Endodermal cell (in vitro differentiated cells): Measurements from ENCODE around the gene FES. TPM values are rescaled to one million over a fixed set of nuclear protein-coding genes. Genes with fewer than 3 reads are reported as not detected.

ENCODE experiments used
- DNase-seq: peaks from one replicate; pipeline ENCODE4 v3.0.0-alpha.2; 2017
- H3K27ac ChIP-seq: 2 replicates; pipeline ENCODE4 v1.5.1; 2013; ENCODE audit warnings: mild to moderate bottlenecking, low read depth, low read length, moderate library complexity
- H3K27me3 ChIP-seq: 2 replicates; pipeline ENCODE4 v1.6.1; 2013; ENCODE audit warnings: mild to moderate bottlenecking, low read length, moderate library complexity; ENCODE audit not compliant: insufficient read depth, control insufficient read depth, poor library complexity, severe bottlenecking
- H3K36me3 ChIP-seq: 2 replicates; pipeline ENCODE4 v1.7.0; 2013; ENCODE audit warnings: mild to moderate bottlenecking, low read length, moderate library complexity; ENCODE audit not compliant: control insufficient read depth, insufficient read depth
- H3K4me1 ChIP-seq: one replicate; pipeline ENCODE4 v1.7.0; 2013; ENCODE audit warnings: low read length; ENCODE audit not compliant: control insufficient read depth, insufficient read depth
- H3K4me3 ChIP-seq: 2 replicates; pipeline ENCODE4 v1.5.1; 2013; ENCODE audit warnings: mild to moderate bottlenecking, low read length, moderate library complexity
- H3K9ac ChIP-seq: 2 replicates; pipeline ENCODE4 v1.6.1; 2013; ENCODE audit warnings: mild to moderate bottlenecking, low read length, moderate library complexity; ENCODE audit not compliant: poor library complexity, severe bottlenecking; ENCODE audit errors: extremely low read depth
- H3K9me3 ChIP-seq: 2 replicates; pipeline ENCODE4 v1.6.1; 2013; ENCODE audit warnings: mild to moderate bottlenecking, low read length, moderate library complexity; ENCODE audit not compliant: control insufficient read depth
- H3K27ac Mint-ChIP-seq: 2 replicates; pipeline ENCODE4 v1.8.0; 2020; ENCODE audit warnings: mixed read lengths
- H3K27me3 Mint-ChIP-seq: 2 replicates; pipeline ENCODE4 v1.8.0; 2021; ENCODE audit warnings: mild to moderate bottlenecking, mixed read lengths; ENCODE audit not compliant: insufficient read depth
- H3K36me3 Mint-ChIP-seq: 2 replicates; pipeline ENCODE4 v1.8.0; 2020; ENCODE audit warnings: low read depth, mixed read lengths
- H3K4me1 Mint-ChIP-seq: 2 replicates; pipeline ENCODE4 v1.8.0; 2020; ENCODE audit warnings: mixed read lengths
- H3K4me3 Mint-ChIP-seq: 2 replicates; pipeline ENCODE4 v1.8.0; 2020; ENCODE audit warnings: mild to moderate bottlenecking, moderate library complexity, mixed read lengths
- H3K9me3 Mint-ChIP-seq: 2 replicates; pipeline ENCODE4 v1.8.0; 2020; ENCODE audit warnings: mild to moderate bottlenecking, mixed read lengths
- WGBS, 2 experiments: methylation state at CpG; one replicate each; pipeline versions ENCODE4 v1.1.5 to v1.1.7; 2013; ENCODE audit warnings: missing lambda C conversion rate in 2 of 2, mixed read lengths in 1 of 2; ENCODE audit not compliant: insufficient coverage in 1 of 2, insufficient read length in 1 of 2; 5-methylcytosine and 5-hydroxymethylcytosine counted together
- total RNA-seq, 2 donors: library from RNA; stranded (reverse); fragmentation: NEBNext Ultra II Directional in 1 of 2; extraction: Animal tissue kit (Norgen Biotek cat#: 25700) in 1 of 2; gene quantifications; 2 replicates in 1 of 2; 3 replicates in 1 of 2; pipeline ENCODE4 v1.2.1, GENCODE V29; 2021
- TF ChIP-seq, protein P1 (sequence below): fragments of 200-600 bp; sonication (generic); conservative IDR thresholded peaks from 2 replicates; pipeline ENCODE4 v1.5.0; 2021; ENCODE audit warnings: antibody characterized with exemption, mild to moderate bottlenecking

The FES gene
- total RNA-seq, 2 donors from 2014 or later = 25.9 to 29.9 TPM

DNA sequence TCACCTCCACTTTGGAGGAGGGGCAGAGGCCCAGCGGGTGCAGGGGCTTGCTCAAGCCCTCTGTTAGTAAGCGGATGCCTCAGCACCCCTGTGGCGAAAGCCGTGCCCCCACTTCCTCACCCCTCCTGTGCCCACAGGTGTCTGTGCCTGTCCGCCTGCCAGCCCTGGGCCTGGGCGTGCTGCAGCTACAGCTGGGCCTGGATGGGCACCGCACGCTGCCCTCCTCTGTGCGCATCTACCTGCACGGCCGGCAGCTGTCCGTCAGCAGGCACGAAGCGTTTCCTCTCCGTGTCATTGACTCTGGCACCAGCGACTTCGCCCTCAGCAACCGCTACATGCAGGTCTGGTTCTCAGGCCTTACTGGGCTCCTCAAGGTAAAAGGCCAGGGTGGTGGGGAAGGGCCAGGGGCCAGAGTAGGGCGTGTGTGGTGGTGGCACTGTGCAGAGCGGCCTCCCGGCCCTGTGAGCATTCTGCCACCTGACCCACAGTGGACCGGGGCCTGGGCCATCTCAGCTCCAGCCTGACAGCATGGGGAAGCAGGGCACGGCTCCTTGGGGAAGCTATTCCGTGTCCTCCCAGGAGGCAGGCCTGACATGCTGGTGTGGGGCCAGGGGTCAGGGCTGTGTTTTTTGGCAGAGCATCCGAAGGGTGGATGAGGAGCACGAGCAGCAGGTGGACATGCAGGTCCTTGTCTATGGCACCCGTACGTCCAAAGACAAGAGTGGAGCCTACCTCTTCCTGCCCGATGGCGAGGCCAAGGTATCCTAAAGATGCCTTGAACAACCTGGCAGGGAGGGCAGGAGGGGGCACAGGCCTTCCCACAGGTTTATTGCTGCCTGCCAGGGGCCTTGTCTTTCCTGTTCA is 27.8 kb downstream of the FES start:
- no peak overlapping the region for H3K4me3 ChIP-seq
- no peak overlapping the region for H3K27ac ChIP-seq
- H3K9me3 Mint-ChIP-seq = no peaks in the 10 kb centered on the region
- H3K9ac ChIP-seq = no peak overlapping the region
- H3K4me1 ChIP-seq = no peaks in the 10 kb centered on the region
- no peaks in the 10 kb centered on the region for H3K27me3 ChIP-seq
- H3K36me3 Mint-ChIP-seq = peaks cover 35% of the 10 kb centered on the region
- DNase-seq = no peak
- no peaks in the 10 kb centered on the region for H3K27me3 Mint-ChIP-seq
- 94 to 95% methylated on average over 12 to 30 of the region's 30 CpGs for WGBS, 2 experiments
- TF ChIP-seq, protein P1, sequence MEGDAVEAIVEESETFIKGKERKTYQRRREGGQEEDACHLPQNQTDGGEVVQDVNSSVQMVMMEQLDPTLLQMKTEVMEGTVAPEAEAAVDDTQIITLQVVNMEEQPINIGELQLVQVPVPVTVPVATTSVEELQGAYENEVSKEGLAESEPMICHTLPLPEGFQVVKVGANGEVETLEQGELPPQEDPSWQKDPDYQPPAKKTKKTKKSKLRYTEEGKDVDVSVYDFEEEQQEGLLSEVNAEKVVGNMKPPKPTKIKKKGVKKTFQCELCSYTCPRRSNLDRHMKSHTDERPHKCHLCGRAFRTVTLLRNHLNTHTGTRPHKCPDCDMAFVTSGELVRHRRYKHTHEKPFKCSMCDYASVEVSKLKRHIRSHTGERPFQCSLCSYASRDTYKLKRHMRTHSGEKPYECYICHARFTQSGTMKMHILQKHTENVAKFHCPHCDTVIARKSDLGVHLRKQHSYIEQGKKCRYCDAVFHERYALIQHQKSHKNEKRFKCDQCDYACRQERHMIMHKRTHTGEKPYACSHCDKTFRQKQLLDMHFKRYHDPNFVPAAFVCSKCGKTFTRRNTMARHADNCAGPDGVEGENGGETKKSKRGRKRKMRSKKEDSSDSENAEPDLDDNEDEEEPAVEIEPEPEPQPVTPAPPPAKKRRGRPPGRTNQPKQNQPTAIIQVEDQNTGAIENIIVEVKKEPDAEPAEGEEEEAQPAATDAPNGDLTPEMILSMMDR = no peak
- no peaks in the 10 kb centered on the region for H3K4me1 Mint-ChIP-seq
- no peak overlapping the region for H3K27ac Mint-ChIP-seq
- H3K36me3 ChIP-seq = peaks cover 54% of the 10 kb centered on the region
- H3K4me3 Mint-ChIP-seq = no peak overlapping the region
- no peaks in the 10 kb centered on the region for H3K9me3 ChIP-seq

DNA sequence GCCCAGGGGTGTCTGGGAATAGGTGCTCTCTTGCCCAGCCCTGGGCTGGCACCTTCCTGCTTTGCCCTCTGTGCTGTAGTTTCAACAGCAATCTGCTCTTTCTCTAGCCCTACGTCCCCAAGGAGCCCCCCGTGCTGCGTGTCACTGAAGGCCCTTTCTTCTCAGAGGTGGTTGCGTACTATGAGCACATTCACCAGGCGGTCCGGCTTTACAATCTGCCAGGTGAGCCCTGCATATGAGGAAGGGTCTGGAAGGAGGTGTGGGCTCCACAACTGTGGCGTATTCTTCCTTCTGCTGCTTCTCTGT is 28.4 kb downstream of the FES start:
- WGBS, 2 experiments = 94 to 100% methylated on average over 1 to 7 of the region's 7 CpGs
- no peaks in the 10 kb centered on the region for H3K9me3 Mint-ChIP-seq
- H3K27ac Mint-ChIP-seq = no peak overlapping the region
- TF ChIP-seq, protein P1 = no peak
- H3K4me3 Mint-ChIP-seq = no peak overlapping the region
- peaks cover 34% of the 10 kb centered on the region for H3K36me3 Mint-ChIP-seq
- Histone ChIP-seq H3K4me1 (no peaks in the 10 kb centered on the region), H3K27ac (no peak overlapping the region), H3K9me3 (no peaks in the 10 kb centered on the region), H3K36me3 (peaks cover 48% of the 10 kb centered on the region), H3K4me3 (no peak overlapping the region), H3K9ac (no peak overlapping the region), H3K27me3 (no peaks in the 10 kb centered on the region)
- H3K27me3 Mint-ChIP-seq = no peaks in the 10 kb centered on the region
- DNase-seq = no peak
- no peaks in the 10 kb centered on the region for H3K4me1 Mint-ChIP-seq

DNA sequence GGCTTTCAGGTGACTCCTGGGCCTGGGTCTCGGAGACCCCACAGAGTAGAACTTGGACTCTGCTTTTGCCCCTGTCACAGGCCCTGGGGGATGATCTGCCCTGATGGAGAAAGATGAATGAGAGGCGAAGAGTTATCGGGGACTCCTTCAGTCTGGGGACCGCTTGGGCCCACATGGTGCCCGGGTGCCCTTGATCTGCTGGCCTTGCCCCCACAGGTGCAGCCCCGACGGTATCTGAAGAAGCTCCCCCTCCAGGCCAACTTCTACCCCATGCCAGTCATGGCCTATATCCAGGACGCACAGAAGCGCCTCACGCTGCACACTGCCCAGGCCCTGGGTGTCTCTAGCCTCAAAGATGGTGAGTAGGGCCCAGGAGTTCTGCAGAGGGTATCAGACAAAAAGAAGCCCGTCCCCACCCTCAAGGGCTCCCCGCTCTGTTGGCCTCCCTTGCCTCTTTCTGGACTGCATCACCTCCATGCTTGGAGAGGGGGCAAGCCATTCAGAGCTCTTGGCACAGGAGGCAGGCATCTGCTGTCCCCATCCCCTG is 29.2 kb downstream of the FES start:
- Mint-ChIP-seq H3K36me3 (peaks cover 38% of the 10 kb centered on the region), H3K4me3 (no peak overlapping the region), H3K27ac (no peak overlapping the region), H3K4me1 (no peaks in the 10 kb centered on the region), H3K27me3 (no peaks in the 10 kb centered on the region), H3K9me3 (no peaks in the 10 kb centered on the region)
- Histone ChIP-seq H3K4me1 (no peaks in the 10 kb centered on the region), H3K9me3 (no peaks in the 10 kb centered on the region), H3K9ac (no peak overlapping the region), H3K4me3 (no peak overlapping the region), H3K36me3 (peaks cover 50% of the 10 kb centered on the region), H3K27me3 (no peaks in the 10 kb centered on the region), H3K27ac (no peak overlapping the region)
- no peak for DNase-seq
- 92 to 98% methylated on average over 9 to 12 of the region's 12 CpGs for WGBS, 2 experiments
- TF ChIP-seq, protein P1 = no peak
